ENCODE results near the gene KCNH8. TPM values are rescaled to one million over a fixed set of nuclear protein-coding genes. Genes with fewer than 3 reads are reported as not detected.

The KCNH8 gene
- total RNA-seq, 1 experiment from 2014 or later: 0.12 TPM

DNA sequence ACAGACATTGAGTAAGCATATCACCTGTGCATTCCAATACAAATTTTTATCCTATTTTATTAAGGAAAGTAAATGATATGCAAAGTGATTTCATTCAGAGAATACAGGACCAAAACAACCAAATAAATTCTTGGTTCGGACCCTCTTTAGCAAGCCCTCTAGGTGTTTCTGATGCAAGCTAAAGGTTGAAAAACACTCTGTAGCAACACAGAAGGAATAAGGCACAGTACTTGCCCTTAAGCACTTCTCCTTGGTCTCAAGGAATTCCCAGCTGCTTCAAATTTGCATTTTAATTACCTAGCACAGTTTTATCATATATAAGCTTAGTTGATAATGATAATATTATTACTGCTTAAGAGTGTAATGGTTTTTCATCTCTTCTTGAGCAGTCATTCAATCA is 288.4 kb downstream of the KCNH8 start:
- RAD21 ChIA-PET (ENCODE audit: low non-redundant PET in 1 of 2, low total read pairs in 2 of 2, uncharacterized antibody in 2 of 2, unreplicated experiment in 2 of 2): no interaction called here
- no peak overlapping the region for H3K4me3 ChIP-seq (replicated peaks in 1 of 2; ENCODE audit: low read depth in 1 of 2, low read length in 2 of 2)
- H3K4me2 ChIP-seq (ENCODE audit: low read length): no peak overlapping the region
- no peak overlapping the region for H3K27ac ChIP-seq (ENCODE audit: low read depth, low read length)
- peaks cover 0 to 15% of the 10 kb centered on the region in 2 experiments; a peak in 2 of 4 replicates for H3K9me3 ChIP-seq (ENCODE audit: control insufficient read depth in 1 of 2, insufficient read depth in 1 of 2, low read depth in 1 of 2, low read length in 2 of 2)
- ATAC-seq (no peak), DNase-seq (ENCODE audit: low read depth, low spot score) (no peak)
- H3K9me2 ChIP-seq (ENCODE audit: insufficient read depth): no peaks in the 10 kb centered on the region
- no peak overlapping the region for H3K9ac ChIP-seq (ENCODE audit: low read length)
- CTCF ChIA-PET: no interaction called here
- H3K4me1 ChIP-seq (ENCODE audit: control insufficient read depth in 1 of 2, insufficient read depth in 2 of 2, low read length in 2 of 2): no peaks in the 10 kb centered on the region
- H3K27me3 ChIP-seq (ENCODE audit: insufficient read depth, low read length): no peaks in the 10 kb centered on the region
- POLR2A ChIA-PET: no interaction called here
- H3K79me2 ChIP-seq (ENCODE audit: insufficient read depth, low read length): no peaks in the 10 kb centered on the region
- no peaks in the 10 kb centered on the region for H3K36me3 ChIP-seq (ENCODE audit: control insufficient read depth in 1 of 2, insufficient read depth in 2 of 2, low read length in 2 of 2)
- H4K20me1 ChIP-seq (ENCODE audit: insufficient read depth): no peaks in the 10 kb centered on the region
- TF ChIP-seq FOSL1 (IDR thresholded peaks at IDR 0.05; ENCODE audit: low read depth) (no peak), JUND (IDR thresholded peaks at IDR 0.05) (no peak), SRF (IDR thresholded peaks at IDR 0.05; ENCODE audit: low read depth) (no peak), TCF7L2 (IDR thresholded peaks at IDR 0.05; ENCODE audit: borderline replicate concordance, extremely low read depth, insufficient read depth, insufficient read length) (no peak), POLR2A (IDR thresholded peaks at IDR 0.05; ENCODE audit: borderline replicate concordance, extremely low read depth, insufficient read depth, insufficient read length) (no peak)
- TF ChIP-seq, protein P1, sequence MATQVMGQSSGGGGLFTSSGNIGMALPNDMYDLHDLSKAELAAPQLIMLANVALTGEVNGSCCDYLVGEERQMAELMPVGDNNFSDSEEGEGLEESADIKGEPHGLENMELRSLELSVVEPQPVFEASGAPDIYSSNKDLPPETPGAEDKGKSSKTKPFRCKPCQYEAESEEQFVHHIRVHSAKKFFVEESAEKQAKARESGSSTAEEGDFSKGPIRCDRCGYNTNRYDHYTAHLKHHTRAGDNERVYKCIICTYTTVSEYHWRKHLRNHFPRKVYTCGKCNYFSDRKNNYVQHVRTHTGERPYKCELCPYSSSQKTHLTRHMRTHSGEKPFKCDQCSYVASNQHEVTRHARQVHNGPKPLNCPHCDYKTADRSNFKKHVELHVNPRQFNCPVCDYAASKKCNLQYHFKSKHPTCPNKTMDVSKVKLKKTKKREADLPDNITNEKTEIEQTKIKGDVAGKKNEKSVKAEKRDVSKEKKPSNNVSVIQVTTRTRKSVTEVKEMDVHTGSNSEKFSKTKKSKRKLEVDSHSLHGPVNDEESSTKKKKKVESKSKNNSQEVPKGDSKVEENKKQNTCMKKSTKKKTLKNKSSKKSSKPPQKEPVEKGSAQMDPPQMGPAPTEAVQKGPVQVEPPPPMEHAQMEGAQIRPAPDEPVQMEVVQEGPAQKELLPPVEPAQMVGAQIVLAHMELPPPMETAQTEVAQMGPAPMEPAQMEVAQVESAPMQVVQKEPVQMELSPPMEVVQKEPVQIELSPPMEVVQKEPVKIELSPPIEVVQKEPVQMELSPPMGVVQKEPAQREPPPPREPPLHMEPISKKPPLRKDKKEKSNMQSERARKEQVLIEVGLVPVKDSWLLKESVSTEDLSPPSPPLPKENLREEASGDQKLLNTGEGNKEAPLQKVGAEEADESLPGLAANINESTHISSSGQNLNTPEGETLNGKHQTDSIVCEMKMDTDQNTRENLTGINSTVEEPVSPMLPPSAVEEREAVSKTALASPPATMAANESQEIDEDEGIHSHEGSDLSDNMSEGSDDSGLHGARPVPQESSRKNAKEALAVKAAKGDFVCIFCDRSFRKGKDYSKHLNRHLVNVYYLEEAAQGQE (IDR thresholded peaks at IDR 0.05; ENCODE audit: low read depth): no peak
- intact Hi-C loops (cut with micrococcal nuclease): no loop called here
- no TSS peak for BruUV-seq (replicated peaks)
- H2AFZ ChIP-seq (ENCODE audit: low read depth, low read length, poor library complexity, severe bottlenecking): no peak overlapping the region

DNA sequence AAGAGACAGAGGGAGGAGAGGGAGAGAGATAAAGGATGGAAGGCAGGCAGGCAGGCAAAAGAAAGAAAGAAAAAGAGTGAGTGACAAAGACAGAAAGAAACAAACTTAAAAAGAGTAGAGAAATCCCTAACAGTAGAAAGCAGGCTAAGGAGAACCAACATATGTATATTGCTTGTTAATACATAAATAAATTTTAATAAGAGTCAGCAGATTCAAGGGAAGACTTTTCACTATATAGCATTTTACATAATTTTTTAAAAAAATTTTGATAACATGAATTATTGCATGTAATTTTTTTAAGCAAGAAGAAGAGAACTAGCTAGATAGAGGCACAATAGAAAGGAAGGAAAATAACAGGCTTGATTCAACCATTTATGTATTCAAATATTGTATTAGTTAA is 291.6 kb downstream of the KCNH8 start:
- BruUV-seq (replicated peaks): no TSS peak
- POLR2A ChIA-PET: no interaction called here
- intact Hi-C loops (cut with micrococcal nuclease): no loop called here

More for the DNA sequence above, 291.6 kb downstream of the KCNH8 start:
- H2AFZ ChIP-seq (ENCODE audit: low read depth, low read length, poor library complexity, severe bottlenecking): no peak overlapping the region
- no peaks in the 10 kb centered on the region for H4K20me1 ChIP-seq (ENCODE audit: insufficient read depth)
- TF ChIP-seq SIN3A (IDR thresholded peaks at IDR 0.05; ENCODE audit: low read depth) (no peak), POLR2A (IDR thresholded peaks at IDR 0.05; ENCODE audit: borderline replicate concordance, extremely low read depth, insufficient read depth, insufficient read length) (no peak), ZNF274 (IDR thresholded peaks at IDR 0.05; ENCODE audit: low read depth, low read length) (no peak)
- TF ChIP-seq, protein P2, sequence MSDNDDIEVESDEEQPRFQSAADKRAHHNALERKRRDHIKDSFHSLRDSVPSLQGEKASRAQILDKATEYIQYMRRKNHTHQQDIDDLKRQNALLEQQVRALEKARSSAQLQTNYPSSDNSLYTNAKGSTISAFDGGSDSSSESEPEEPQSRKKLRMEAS (IDR thresholded peaks at IDR 0.05): no peak
- no peak overlapping the region for H3K4me2 ChIP-seq (ENCODE audit: low read length)
- no peaks in the 10 kb centered on the region for H3K27me3 ChIP-seq (ENCODE audit: insufficient read depth, low read length)
- no peaks in the 10 kb centered on the region for H3K9me2 ChIP-seq (ENCODE audit: insufficient read depth)
- H3K27ac ChIP-seq (ENCODE audit: low read depth, low read length): no peak overlapping the region
- ChIA-PET CTCF (no interaction called here), RAD21 (ENCODE audit: low non-redundant PET in 1 of 2, low total read pairs in 2 of 2, uncharacterized antibody in 2 of 2, unreplicated experiment in 2 of 2) (no interaction called here)
- ATAC-seq (no peak), DNase-seq (ENCODE audit: low read depth, low spot score) (no peak)
- H3K79me2 ChIP-seq (ENCODE audit: insufficient read depth, low read length): no peaks in the 10 kb centered on the region
- H3K9me3 ChIP-seq (ENCODE audit: control insufficient read depth in 1 of 2, insufficient read depth in 1 of 2, low read depth in 1 of 2, low read length in 2 of 2): peaks cover 0 to 12% of the 10 kb centered on the region in 2 experiments; a peak in 2 of 4 replicates
- H3K9ac ChIP-seq (ENCODE audit: low read length): no peak overlapping the region
- H3K4me1 ChIP-seq (ENCODE audit: control insufficient read depth in 1 of 2, insufficient read depth in 2 of 2, low read length in 2 of 2): no peaks in the 10 kb centered on the region
- no peaks in the 10 kb centered on the region for H3K36me3 ChIP-seq (ENCODE audit: control insufficient read depth in 1 of 2, insufficient read depth in 2 of 2, low read length in 2 of 2)
- no peak overlapping the region for H3K4me3 ChIP-seq (replicated peaks in 1 of 2; ENCODE audit: low read depth in 1 of 2, low read length in 2 of 2)

All from HCT116 (cell line).